Bone marrow (tissue), 2 donors: ENCODE data around the gene GLI2.

Source experiments
- DNase-seq, 2 donors: peaks; one replicate each; lab custom pipeline; 2025; lab: John Stamatoyannopoulos, UW

The GLI2 gene

DNA sequence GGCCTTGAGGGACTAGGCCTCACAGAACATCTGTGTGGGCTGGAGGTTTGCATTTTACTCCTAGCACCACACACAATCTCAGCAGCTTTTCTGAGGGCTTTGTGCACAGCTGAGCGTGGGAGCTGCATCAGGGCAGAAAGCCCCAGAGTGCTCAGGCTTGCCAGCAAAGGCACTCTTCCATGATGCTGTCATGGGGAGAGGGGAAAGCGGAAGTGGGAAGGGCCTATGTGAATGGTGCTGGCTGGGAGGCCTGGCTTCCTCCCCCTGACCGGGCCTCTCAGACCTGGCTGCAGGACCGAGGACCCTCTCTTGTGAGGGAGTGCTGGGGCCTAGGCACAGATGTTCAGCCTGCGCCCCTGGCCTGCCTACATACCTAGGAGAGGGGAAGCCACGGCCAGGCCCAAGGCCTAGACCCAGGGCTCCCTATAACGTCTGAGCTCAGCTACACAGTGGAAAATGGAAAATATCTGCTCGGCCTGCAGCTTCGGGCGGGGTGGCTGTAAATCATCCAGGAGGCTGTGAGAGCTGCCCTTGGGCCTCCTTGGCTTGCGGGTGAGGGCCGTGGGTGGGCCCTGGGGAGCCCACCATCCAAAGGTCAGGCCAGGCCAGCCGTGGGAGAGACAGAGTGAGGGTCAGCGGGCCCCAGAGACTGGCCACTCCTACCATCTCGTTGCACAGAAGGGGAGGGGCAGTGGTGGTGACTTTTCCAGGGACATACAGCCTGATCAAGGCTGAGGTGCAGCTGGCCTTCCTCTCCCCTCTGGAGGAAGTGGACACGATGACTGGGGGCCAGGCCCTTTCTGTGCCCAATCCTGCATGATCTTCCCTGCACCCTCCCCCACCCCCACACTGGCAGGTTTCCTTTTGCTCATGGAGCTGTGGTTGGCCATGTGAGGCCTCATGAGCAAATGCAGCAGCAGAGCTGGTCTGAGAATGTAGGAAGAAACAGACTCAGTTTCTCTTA, 22.8 kb downstream of the GLI2 start:
- no peak for DNase-seq

DNA sequence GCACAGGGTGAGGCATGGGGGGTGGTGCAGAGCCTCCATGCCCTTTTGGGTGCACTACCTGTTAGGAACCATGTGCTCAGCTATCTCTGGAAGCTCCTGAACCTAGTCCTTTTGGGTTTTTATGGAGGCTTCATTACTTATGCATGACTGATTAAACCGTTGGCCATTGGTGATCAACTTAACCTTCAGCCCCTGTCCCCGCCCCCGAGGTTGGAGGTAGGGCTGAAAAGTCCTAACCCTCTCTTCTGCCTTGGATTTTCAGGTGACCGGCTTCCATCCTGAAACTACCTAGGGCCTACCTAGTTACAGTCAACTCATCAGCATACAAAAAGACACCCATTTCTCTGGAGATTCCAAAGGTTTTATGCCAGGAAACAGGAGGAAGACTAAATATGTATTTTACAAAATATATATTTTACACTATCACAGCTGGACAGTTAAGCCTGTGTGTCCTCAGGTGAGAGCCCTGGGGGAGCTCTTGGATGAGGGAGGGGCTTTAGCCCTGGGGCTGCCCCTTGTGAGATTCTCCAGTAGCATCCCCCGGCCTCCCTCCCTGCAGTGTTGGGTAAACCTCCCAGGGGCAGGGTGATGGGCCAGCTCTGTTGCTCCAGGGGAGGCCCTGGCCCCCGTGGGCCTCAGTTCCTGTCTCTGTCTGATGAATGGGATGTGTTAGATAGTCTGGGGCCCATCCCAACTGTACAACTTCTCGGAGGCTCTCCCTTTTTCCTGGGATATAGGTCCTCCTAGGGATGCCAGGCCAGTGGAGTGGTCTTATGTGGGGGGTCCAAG, 24.1 kb downstream of the GLI2 start:
- DNase-seq: no peak

DNA sequence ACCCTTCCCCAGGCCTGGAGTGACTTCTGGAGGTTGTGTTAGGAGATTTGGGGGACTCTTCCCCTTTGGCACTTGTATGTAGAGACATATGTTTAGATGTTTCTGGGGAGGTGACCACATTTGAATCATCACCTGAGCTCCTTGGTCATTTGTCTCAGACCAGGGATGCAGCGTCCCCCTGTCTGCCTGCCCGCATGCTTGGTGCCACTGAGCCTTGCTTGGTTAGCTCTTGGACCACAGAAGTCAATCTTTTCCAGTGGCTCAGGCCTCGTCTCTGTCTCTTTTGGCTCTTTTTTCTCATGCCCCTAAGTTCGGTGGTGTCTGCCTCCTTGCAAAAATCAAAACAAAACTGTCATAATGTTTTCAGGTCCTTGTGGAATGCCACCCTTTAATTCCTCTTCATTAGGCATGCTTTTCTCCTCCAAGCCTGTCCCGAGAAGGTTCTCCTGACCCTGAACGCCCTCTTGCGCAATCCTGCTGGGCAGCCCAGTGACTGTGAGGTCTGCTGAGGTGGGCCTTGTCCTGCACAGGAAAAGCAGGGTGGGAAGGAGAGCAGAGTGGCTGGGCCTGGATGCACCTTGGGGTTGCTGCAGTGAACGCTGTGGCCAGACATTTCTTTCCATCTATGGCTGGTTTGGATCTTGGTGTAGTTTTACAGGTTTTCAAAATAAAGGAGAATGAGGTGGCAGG, 24.9 kb downstream of the GLI2 start:
- no peak for DNase-seq

DNA sequence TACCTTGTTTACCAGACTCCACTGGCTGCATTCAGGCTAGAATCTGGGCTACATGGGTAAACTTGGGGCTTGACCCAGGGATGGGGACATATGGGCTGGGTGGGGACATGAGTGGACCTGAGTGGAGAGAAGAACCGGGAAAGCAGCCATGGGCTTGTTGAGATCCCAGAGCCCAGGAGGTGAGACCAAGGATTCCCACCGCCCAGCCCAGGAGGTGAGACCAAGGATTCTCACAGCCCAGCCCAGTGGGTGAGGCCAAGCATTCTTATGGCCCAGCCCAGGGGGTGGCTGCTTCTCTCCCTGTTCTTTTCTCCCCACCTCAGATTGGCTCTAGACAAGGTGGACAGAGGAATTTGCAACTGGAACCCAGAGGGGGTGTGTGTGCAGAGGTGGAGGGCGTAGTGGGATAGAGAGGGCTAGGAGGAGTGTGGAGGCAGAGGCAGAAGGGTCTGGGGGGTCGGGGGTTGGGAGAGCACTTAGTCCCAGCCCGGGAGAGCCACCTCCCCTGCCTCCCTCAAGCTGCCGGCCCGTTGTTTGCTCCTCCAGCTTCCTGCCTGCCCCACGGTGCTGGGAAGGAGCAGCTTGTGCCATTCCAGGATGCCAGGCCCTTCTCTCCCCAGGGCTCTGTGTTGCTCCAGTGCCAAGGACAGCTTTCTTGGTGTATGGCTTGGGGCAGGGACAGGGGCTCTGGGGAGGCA, 25.6 kb downstream of the GLI2 start:
- no peak for DNase-seq

DNA sequence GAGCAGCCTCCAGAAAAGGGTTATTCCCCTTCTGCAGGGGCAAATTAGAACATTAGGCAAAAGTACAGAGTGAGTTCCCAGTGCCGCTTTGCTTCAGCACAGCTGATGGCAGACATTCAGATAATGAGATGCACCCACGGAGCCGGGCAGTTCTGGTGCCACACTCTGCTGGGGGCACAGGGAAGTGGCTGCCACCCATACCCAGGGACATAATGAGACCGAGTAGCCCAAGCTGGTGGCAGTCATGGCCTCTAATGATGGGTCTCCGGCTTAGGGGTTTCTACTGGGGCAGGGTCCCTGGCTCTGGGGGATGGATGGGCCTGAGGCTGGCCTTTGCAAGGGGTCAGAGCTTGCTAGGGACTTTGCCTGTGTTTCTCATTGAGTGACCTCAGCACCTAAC, 26.2 kb downstream of the GLI2 start:
- no peak for DNase-seq

DNA sequence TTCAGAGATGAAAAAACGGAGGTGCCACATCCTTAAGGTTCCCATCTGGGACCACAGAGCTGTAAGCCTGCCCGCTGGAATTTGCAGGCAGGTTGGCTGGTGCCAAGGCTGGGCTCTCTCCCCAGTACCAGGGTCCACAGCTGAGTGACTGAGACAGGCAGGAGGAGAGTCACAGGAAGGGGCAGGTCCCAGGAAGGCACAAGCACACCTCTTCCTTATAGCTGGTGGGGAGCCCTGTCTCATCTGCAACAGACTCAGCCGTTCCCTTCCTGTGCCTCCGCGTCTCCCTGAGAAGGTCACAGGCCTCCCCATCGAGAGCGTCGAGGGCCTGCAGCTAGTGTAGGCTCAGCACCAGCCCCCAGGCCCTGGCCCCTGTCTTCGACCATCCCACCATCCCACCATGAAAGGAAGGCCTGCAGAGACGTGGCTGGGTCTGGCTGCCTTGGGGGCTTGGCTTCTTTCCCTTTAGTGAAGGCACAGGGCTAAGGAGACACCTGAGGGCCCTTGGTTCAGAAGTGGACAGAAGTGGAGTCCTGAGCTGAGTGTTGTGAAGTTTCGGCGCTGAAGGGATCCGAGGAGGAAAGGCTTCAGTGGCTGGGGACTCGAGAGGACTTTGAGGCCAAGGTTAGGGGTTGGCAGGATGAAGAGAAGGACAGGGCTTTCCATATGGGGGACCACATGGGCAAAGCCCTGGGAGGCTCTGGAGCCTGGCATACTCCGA, 26.8 kb downstream of the GLI2 start:
- DNase-seq: no peak

DNA sequence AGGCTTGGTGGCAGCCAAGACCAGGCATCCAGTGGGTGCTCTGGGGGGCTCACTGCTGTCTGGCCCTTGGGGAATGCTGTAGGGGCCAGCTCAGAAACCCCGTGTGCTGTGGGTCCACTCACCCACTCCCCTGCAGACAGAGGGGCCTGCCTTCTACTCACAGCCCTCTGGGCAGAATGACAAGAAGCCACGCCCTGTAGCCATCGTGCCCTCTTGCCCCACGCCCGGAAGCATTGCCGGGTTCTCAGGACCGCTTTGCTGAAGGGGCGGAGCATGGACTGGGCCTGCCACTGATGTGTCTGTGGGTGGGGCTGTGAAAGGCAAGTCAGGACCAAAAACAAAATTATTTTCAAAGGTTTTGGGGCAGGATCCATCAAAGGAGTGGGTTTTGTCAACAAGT, 27.8 kb downstream of the GLI2 start:
- no peak for DNase-seq

DNA sequence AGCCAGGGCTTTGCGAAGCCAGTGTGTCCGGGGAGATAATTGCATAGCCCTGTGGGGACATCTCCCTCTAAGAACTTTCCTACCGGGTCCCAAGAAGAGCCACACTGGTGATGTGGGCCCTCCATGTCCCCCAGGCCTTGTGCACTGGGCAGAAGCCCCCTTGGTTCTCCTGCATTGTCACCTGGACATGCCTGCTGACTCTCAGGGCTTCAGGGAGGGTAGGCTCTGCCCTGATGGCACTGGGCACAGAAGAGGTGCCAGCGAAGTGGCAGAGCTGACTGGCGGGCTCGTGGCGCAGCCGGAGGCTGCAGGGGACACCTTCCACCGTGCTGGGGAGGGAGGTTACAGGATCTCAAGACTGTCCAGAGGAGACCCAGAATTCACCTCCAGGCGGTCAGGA, 28.3 kb downstream of the GLI2 start:
- no peak for DNase-seq

DNA sequence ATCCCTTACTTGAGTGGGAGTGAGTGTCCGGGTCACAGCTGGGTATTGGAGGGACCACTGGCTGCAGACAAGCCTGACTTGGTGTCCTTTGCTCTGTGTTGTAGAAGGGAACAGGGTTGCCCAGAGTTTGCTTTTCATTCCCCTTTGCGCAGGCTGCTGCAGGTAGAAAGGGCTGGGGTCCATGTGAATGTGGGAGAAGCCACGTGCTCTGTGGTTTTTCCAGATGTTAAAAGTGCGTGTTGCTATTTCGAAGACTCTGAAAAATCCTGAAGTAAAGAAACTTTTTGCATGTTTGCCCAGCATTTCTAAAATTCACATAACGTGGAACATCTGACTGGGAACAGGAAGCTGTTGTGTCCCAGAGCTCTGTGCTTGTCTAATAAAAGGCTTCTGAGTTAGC, 28.8 kb downstream of the GLI2 start:
- no peak for DNase-seq

DNA sequence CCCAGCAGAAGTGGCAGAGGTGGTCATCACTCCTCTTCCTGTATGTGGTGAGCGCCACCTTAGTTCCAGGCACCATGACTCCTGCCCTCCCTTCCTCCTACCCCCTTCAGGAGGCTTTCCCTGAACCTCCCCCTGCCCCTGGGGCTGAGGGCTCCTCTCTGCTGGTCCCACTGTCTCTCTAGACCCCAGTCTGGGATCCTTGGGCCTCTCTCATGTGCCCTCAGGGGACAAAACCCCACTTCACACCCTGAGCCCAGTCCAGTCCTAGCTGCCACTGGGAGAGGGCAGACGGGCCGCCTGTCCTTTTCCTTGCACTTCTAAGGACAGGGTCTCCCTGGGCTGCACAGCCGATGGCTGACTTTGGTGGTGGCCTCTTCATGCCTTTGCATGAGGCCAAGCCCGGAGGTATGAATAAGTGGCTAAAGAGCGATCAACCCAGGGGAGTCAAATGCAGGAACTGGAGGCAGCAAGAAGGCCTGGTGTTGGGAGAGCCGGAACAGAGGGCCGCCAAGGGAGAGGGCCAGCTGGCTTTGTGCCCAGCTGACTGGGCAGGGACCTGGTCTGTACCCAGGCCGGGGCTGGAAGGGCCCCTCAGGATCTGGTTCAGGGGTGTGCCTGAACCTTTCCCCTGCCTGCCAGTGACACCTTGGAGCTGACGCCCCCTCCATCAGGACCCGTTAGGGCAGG, 29.5 kb downstream of the GLI2 start:
- no peak for DNase-seq

DNA sequence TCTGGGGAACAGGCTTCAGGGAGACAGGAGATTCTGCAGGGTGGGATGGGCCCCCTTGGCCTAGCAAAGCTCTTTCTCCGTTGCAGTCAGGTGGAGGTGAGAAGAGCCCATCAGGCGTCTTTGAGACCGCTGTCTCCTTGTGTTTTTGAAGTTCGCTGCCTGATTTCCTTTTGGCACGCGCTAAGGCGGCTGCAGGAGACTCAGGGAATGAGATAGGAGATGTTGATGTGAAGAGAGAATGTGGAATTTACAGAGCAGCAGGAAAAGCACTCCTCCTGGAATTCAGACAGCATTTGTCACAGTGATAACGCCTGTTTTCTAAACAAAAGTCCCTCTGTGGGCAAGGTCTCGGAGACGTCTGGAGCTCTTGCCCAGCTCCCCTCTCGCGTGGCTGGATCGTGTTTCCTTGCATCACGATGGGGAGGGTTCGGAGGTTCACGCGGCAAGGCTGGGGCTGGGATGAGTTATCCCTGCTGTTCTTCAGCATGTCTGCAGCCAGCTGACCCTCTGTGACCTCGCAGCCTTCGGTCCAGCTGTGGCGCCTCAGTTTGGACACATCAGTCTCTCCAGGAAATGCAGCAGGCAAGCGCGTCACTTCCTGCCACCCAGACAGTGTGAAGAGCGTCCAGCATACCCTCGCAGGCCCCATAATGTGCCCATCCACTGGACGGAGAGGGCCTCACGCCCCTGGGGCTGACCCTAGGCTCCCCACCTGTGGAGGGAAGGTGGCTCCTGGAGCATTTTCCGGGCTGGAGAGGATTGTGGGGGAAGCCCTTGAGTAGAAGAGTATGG, 30.2 kb downstream of the GLI2 start:
- DNase-seq: no peak

DNA sequence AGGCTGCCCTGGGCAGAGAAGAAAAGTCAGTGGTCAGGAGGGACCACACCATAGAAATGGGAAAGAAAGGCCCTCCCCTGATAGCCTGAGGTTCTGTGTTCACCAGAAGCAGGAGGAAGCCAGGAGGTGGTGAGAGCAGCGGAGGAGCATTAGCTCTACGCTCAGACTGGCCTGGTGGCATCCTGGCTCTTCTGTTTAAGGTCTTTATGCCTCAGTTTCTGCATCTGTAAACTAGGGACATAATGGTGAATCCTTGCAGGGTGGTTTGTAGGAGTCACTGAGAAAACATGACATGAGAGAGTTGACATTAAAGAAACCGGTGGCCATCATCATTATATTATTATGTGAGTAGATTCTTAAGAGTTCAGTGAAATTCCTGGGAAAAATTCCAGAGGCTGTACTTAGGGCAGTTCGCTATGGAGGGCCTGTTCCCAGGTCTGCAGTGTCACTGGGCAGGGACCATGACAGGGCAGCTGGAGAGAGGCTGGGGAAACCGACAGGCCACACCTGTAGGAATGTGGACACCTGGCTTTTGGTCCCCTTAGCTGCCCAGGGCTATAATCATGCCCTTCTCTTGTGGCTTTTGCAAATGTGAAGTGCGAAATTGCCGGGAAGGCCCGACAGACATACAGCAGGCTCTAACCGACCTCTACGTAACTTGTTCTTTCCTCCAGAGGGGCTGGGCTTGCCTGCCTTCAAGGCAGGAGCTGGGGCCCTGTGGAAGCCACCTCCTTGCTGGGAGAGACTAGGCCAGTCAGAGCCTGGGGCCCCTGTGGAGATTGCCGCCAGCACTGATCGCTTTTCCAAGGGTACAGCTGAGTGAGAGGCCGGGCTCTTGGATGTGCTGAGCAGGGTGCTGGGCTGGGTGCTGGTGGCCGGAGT, 31.0 kb downstream of the GLI2 start:
- no peak for DNase-seq

DNA sequence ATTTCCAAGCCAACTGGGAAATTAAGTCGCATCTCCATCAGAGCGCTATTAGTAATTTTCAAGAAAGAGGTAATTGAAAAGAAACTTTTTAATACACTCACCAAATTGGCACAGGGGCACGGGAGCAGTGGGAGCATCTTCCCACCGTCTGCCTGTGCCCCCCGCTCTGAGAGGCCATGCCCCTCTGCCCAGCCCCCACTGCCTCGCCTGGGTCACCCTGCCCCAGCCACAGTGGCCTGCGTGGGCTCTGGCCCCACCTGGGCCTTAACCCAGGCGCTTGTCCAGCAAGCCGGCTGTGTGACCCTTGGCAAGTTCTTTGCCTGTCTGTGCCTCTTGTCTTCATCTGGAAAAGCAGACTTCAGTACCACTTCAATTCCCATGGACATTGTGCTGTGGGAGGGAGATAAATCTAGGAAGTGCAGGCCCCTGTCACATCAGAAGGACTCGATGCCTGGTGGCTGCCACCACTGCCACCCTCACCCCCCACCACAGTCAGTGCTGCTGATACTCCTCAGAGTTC, 31.9 kb downstream of the GLI2 start:
- no peak for DNase-seq

DNA sequence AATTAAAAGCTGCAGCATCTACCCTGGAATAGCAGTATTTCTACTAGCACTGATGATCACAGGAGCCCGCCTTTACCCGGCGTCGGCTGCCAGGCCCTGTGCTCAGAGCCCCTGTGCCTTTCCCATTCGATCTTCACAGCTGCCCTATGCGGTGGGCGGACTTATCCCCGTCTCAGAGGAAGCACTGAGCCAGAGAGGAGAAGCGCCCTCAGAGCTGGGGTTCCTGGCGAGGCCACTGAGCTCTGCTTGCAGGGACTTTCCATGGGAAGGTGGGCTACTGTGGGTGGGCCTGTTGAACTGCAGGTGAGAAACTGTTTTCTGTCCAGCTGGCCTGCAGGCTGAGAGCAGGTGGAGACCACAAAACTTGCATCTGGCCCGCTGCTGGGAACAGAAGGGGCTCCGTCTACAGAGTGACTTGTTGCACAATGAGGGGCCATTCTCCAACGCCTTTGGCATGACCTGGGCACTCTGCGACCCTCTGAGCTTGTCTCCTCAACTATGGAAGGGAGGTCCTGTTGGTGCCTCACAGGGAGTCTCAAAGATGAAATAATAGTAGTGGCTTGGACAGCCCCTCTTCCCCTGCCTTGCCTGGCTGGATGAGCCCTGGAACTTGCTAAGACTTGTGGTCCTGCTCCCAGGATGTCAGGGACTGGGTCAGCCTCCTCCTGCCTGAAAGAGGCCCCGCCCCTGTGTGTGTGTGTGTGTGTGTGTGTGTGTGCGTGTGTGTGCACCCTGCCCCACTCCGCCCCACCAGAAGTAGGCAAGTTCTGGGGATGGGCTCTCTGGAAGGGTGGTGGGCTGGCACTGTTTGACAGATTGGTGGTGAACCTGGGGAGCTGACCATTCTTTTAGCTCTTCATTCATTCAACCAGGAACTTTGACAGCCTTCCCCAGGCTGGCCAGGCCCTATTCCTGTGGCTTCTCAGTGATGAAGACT, 32.7 kb downstream of the GLI2 start:
- no peak for DNase-seq

DNA sequence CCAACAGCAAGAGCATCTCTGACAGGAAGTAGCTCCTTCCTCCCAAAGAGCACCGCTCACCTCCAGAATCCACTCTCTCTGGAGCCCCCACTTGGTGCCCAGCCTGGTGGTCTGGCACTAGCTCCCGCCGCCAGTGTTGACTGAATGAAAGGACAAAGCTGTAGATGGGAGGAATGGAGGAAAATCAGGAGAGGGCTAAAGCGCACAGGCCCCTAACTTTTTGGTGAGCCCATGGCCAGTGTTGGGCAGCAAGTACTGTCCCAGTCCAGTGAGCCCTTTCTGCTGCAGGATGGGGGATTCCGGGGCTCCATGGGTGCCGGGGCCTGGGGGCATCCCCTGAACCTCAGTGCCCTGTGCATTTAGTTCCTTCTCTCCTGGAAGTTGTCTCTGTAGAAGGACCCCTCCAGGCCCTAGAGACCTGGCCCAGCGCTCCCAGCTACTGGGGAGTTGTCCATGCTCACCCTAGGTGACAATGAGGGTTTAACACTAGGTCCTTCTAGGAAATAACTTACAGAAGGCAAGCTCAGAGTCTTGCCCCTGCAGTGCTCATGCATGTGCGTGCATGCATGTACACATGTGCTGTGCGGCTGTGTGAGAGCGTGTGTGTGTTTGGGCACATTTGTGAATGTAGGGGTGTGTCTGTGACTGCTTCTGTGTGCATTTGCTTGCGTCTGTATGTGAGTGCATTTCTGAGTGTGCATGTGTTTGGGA, 33.6 kb downstream of the GLI2 start:
- DNase-seq: no peak

DNA sequence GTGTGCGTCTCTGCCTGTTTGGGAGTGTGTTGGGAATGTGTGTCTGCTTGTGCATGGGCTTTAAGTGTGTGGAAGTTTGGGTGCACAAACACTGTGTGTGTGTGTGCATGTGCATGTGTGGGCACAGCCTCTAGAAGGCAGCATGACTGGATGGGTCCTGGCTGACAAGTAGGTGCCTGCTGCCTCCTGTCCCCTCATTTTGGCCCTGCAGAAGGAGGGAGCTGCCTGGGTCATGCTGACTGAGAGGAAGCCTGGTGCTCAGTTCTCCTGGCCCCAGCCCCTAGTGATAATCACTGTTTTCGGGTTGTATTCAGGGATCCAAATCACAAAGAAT, 34.1 kb downstream of the GLI2 start:
- no peak for DNase-seq

DNA sequence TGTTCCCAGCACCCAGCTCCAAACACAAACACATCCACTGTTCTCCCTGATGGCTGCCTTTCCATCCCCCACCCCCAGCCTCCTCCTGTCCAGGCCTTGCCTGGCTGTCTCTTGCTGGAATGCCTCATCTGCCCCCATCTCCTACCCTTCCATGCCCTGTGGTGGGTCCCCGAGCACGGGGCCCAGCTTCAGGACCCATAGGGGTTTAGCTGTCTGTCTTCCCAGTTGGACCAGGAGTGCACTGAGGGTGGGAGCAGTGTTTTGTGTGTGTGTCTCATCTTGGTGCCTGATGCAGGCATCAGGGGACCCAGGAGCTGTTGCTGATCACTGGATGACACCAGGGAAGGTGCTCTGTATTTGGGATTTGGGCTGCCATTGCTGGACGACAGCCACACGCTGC, 34.5 kb downstream of the GLI2 start:
- DNase-seq: no peak
